ENCODE results near the gene ADORA3.

ADORA3 gene

GRCh38 chr1:111471012-111471411 is 32.4 kb downstream of the ADORA3 start:
- TF ChIP-seq MAX (IDR thresholded peaks at IDR 0.05) (no peak), EP300 (IDR thresholded peaks at IDR 0.05; ENCODE audit: borderline replicate concordance) (no peak), TEAD4 (IDR thresholded peaks at IDR 0.05) (no peak), EGR1 (IDR thresholded peaks at IDR 0.05) (no peak), YY1 (IDR thresholded peaks at IDR 0.05; ENCODE audit: low read depth) (no peak), RAD21 (IDR thresholded peaks at IDR 0.05; ENCODE audit: low read depth) (no peak), TCF12 (IDR thresholded peaks at IDR 0.05; ENCODE audit: low read depth) (no peak), ZBTB7A (IDR thresholded peaks at IDR 0.05; ENCODE audit: low read depth) (no peak), CEBPB (IDR thresholded peaks at IDR 0.05) (no peak), USF1 (IDR thresholded peaks at IDR 0.05) (no peak), FOXM1 (IDR thresholded peaks at IDR 0.05; ENCODE audit: borderline replicate concordance, low read depth) (no peak), REST (IDR thresholded peaks at IDR 0.05; ENCODE audit: low read depth) (no peak), NFIC (IDR thresholded peaks at IDR 0.05) (no peak), CREB1 (IDR thresholded peaks at IDR 0.05; ENCODE audit: low read depth) (no peak), TAF1 (IDR thresholded peaks at IDR 0.05; ENCODE audit: low read depth) (no peak)

- TF ChIP-seq MAX (IDR thresholded peaks at IDR 0.05): no peak
- TF ChIP-seq RAD21 (IDR thresholded peaks at IDR 0.05; ENCODE audit: low read depth): no peak
- no peak for TF ChIP-seq USF1 (IDR thresholded peaks at IDR 0.05)
- TF ChIP-seq REST (IDR thresholded peaks at IDR 0.05; ENCODE audit: low read depth): no peak
- TF ChIP-seq NFIC (IDR thresholded peaks at IDR 0.05): no peak
- no peak for TF ChIP-seq EP300 (IDR thresholded peaks at IDR 0.05; ENCODE audit: borderline replicate concordance)
- no peak for TF ChIP-seq CREB1 (IDR thresholded peaks at IDR 0.05; ENCODE audit: low read depth)
- no peak for TF ChIP-seq TEAD4 (IDR thresholded peaks at IDR 0.05)
- TF ChIP-seq EGR1 (IDR thresholded peaks at IDR 0.05): no peak
- TF ChIP-seq ZBTB7A (IDR thresholded peaks at IDR 0.05; ENCODE audit: low read depth): no peak
- TF ChIP-seq CEBPB (IDR thresholded peaks at IDR 0.05): no peak
- TF ChIP-seq TCF12 (IDR thresholded peaks at IDR 0.05; ENCODE audit: low read depth): no peak
- no peak for TF ChIP-seq FOXM1 (IDR thresholded peaks at IDR 0.05; ENCODE audit: borderline replicate concordance, low read depth)
- no peak for TF ChIP-seq TAF1 (IDR thresholded peaks at IDR 0.05; ENCODE audit: low read depth)
These were observed 32.8 kb downstream of the ADORA3 start for GRCh38 chr1:111470596-111470995.

GRCh38 chr1:111469539-111469938 is 33.9 kb downstream of the ADORA3 start:
- TF ChIP-seq TEAD4 (IDR thresholded peaks at IDR 0.05) (no peak), NFIC (IDR thresholded peaks at IDR 0.05) (no peak), CREB1 (IDR thresholded peaks at IDR 0.05; ENCODE audit: low read depth) (no peak), TCF12 (IDR thresholded peaks at IDR 0.05; ENCODE audit: low read depth) (no peak), RAD21 (IDR thresholded peaks at IDR 0.05; ENCODE audit: low read depth) (no peak), CEBPB (IDR thresholded peaks at IDR 0.05) (no peak), MAX (IDR thresholded peaks at IDR 0.05) (no peak), EGR1 (IDR thresholded peaks at IDR 0.05) (no peak), ZBTB7A (IDR thresholded peaks at IDR 0.05; ENCODE audit: low read depth) (no peak), TAF1 (IDR thresholded peaks at IDR 0.05; ENCODE audit: low read depth) (no peak), FOXM1 (IDR thresholded peaks at IDR 0.05; ENCODE audit: borderline replicate concordance, low read depth) (no peak), YY1 (IDR thresholded peaks at IDR 0.05; ENCODE audit: low read depth) (no peak), USF1 (IDR thresholded peaks at IDR 0.05) (no peak), EP300 (IDR thresholded peaks at IDR 0.05; ENCODE audit: borderline replicate concordance) (no peak), REST (IDR thresholded peaks at IDR 0.05; ENCODE audit: low read depth) (no peak)
